ENCODE results near the gene SFT2D1.

The SFT2D1 gene

DNA sequence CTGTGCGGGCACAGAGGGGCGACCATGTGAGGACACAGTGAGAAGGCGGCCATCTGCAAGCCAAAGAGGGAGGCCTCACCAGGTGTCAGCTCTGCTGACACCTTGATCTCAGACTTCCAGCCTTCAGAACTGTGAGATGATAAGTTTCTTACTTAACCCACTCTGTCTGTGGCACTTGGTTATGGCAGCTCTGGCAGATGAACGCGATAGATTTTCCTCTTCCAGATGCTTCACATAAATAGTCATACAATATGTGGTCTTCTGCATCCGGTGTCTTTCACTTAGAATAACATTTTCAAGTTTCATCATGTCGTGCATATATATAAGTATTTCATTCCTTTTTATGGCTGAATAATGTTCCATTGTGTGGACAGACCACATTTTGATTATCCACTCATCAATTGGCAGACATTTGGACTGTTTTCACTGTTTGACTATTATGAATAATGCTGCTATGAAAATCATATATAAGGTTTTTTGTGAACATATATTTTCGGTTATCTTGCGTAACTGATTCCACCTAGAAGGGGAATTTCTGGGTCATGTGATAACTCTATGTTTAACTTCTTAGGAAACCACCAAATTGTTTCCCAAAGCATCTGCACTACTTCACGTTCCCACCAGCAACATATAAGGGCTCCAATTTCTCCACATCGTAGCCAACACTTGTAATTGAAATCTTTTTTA is 64.3 kb downstream of the SFT2D1 start:
- DNase-seq (ENCODE audit: low spot score) = no peak

DNA sequence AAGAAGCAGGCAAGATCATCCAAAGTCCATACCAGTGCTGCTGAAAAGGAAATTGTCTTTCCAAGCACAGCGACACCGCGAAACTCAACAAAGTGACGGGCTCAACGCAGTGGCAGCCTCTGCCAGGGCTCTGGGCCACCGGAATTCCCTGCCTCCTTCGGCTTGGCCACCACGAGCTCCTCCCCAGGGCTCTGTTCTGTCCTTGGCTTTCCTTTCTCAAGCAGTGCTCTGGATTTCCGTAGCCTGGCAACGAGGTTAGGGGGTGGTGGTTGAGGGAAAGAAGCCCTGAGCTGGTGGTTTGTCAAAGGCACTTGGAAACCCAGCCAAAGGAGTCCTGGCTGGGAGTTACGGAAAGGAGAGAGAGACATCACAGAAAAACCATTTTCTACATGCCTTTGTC is 65.3 kb downstream of the SFT2D1 start:
- DNase-seq (ENCODE audit: low spot score) = no peak

DNA sequence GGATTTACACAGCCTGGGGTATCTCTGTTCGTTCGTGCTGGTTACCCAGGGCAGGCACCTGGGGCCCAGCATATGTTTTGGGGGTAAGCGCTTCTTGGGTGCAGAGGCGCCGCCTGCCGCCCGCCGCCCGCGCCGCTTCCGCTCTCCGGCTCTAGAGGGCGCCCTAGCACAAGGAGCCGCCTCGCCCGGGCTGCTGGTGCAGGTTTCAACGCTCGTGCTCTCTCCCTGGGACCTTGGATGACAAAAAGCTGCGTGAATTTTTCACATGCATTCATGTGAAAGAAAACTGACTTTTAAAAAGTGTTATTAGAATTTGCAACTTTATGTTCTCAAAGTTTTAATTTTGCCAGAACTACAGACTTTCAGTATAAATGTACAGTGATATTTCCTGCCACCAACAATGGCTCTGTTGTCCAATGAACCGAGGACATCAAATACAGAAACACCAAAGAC is 66.6 kb downstream of the SFT2D1 start:
- peak; percentile 81 for DNase-seq (ENCODE audit: low spot score)

DNA sequence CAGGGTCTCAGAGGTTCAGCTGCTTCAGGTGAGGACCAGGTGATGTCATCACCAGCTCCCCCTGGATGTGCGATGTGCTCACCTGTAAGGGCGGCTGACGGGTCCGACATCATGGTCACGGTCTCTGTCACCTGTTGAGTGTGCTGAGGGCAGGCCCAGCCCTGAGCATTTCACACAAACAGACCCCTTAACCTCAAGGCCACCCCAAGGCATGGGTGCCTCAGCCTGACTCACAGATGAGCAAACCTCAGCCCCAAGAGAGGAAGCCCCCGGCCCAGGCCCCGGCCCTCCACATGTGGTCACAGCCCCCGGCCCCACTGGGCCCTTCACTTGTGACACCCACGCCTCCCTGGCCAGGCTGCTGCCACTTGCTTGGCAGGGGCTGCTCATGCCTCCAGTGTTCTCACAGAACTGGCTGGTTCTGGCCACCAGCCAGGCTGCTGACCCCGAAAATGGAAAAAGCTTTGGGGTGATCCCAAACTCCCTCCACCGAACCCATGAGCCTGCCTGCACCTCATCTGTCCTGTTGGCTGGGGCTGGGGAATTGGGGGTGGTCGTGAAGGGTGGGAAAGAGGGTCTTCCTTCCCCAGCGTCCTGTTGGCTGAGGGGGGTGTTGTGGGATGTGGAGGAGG is 67.5 kb downstream of the SFT2D1 start:
- no peak for DNase-seq (ENCODE audit: low spot score)

DNA sequence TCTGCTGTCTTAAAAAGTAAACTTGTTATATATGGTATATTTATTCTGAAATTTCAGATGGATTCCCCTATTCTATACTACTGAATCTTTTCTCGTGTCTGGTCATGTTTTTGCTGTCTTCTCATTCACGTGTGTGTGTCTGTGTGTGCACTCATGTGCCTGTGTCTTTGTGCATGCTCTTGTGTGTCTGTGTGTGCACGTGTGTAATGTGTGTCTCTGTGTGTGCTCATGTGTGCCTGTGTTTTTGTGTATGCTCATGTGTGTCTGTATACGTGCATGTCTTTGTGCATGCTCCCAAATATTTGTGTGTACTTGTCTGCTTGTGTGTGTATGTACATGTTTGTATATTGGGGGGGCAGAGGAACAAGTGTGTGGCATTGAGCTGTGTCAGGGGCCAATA is 68.2 kb downstream of the SFT2D1 start:
- no peak for DNase-seq (ENCODE audit: low spot score)

DNA sequence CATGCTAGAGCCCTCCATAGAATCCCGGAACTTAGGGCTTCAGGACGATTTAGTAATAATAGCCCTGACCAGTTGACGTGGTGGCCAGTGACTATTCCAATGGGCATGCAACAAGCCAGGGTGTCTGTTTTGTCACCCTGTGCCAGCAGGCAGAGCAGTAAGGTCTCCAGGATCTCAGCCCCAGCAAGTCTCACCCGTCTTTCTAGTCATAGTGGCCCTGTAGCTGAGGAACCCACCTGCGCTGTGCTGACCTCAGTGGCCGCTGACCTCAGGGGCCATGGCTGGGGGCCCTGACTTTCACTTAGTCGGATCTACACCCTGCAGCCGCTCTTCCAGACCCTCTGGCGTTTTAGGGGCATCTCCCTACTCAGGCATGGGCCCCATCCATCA is 71.0 kb downstream of the SFT2D1 start:
- no peak for DNase-seq (ENCODE audit: low spot score)

DNA sequence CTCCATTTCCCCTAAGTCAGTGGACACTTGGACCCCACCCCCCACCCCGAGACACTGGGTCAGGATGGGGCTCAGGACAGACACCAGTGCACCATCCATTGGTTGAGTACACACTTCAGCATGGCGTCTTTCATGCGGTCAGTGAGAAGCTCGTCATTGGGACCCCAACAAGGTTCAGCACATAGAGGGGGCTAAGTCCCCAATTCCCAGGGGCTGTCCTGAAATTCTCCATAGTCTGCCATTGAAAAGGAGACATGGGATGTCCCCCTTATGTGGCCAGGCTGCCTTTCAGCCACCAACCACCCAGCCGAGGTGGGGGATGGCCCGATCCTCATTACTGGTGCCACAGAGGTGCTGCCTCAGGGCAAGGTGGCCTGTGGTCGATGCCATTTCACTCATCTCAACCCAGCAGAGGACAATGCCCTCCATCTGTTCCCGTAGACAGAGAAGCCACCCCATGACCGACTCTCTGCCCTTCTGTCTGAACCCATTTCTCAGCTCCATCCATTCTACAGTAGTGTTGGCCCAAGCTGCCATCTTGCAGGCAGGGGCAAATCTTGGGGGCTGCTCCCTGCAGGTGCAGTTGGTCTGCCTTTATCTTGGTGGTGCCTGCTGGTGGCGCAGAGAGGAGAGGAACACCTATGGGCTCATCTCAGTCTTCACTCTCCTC is 71.5 kb downstream of the SFT2D1 start:
- DNase-seq (ENCODE audit: low spot score) = no peak
